NT2/D1 (cell line): Measurements from ENCODE around the gene AP4M1.

Experiments
- DNase-seq: peaks from one replicate; pipeline ENCODE4 v3.0.0-alpha.2; 2011; ENCODE audit warnings: low read depth, low spot score
- H3K27me3 ChIP-seq: 2 replicates; pipeline ENCODE4 v1.6.0; 2011; ENCODE audit warnings: mild to moderate bottlenecking; ENCODE audit not compliant: insufficient read length, insufficient read depth
- H3K36me3 ChIP-seq: 2 replicates; pipeline ENCODE4 v1.6.1; 2011; ENCODE audit warnings: mild to moderate bottlenecking, low read length, mixed read lengths; ENCODE audit not compliant: insufficient read depth, insufficient read length
- H3K4me1 ChIP-seq: 2 replicates; pipeline ENCODE4 v1.5.1; 2011; ENCODE audit not compliant: insufficient read depth, insufficient read length
- H3K4me3 ChIP-seq: 2 replicates; pipeline ENCODE4 v1.5.1; 2011; ENCODE audit warnings: low read depth; ENCODE audit not compliant: insufficient read length
- H3K9ac ChIP-seq: 2 replicates; pipeline ENCODE4 v1.6.0; 2011; ENCODE audit warnings: low read depth; ENCODE audit not compliant: insufficient read length
- H3K9me3 ChIP-seq: 2 replicates; pipeline ENCODE4 v1.5.1; 2011; ENCODE audit warnings: mild to moderate bottlenecking, low read length; ENCODE audit not compliant: insufficient read depth
- SUZ12 ChIP-seq: IDR thresholded peaks from 2 replicates; pipeline ENCODE4 v1.6.1; 2011; ENCODE audit not compliant: insufficient read length, insufficient read depth; ENCODE audit errors: extremely low read depth
- YY1 ChIP-seq: IDR thresholded peaks from 2 replicates; pipeline ENCODE4 v1.6.1; 2011; ENCODE audit not compliant: insufficient read length, insufficient read depth
- ZNF274 ChIP-seq: IDR thresholded peaks from 2 replicates; pipeline ENCODE4 v1.6.1; 2011; ENCODE audit warnings: mild to moderate bottlenecking, low read depth, low read length

Gene AP4M1, protein sequence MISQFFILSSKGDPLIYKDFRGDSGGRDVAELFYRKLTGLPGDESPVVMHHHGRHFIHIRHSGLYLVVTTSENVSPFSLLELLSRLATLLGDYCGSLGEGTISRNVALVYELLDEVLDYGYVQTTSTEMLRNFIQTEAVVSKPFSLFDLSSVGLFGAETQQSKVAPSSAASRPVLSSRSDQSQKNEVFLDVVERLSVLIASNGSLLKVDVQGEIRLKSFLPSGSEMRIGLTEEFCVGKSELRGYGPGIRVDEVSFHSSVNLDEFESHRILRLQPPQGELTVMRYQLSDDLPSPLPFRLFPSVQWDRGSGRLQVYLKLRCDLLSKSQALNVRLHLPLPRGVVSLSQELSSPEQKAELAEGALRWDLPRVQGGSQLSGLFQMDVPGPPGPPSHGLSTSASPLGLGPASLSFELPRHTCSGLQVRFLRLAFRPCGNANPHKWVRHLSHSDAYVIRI

DNA sequence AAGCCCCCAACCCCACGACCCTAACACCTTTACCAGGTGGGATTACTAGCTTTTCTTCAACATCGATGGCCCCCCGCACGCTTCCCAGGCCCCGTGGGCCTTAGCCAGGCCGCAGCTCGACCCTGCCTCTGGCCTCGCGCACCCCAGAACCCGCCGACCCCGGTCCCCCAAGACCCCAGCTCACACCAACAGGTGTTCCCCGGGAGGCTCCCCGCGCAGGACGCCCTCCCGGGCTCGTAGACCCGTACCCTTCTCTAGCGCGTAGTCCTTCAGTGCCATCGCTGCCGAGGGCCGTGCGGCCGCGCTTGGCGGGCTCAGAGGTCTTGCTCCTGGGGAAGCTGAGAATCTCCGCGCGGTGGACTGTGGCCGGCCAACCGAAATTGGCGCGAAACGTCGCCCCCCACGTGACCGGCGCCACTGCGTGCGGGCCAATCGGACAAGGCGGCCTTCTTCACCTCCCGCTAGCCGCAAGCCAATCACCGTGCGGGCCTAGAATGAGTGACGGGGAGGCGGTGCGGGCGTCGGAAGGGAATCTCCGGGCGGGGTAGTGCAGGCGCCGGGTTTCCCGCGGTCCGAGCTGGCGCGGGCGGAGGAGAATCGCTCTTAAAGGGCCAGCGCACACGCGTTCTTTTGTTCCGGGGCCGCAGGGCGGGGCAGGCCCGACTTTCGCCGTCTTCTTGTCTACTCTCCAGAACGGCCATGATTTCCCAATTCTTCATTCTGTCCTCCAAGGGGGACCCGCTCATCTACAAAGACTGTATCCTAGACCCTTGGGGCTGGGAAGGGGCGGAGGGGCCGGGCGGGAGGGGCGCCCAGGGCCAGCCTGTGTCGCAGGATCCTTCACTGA, at the start of gene AP4M1, which contains the start of gene MCM7:
AP4M1 (plus strand) TSS at position 628 of the 847 bp plus-strand sequence; CDS start at position 700, 72 bp downstream.
MCM7 (minus strand) TSS at position 382 of the 847 bp plus-strand sequence; CDS start at position 279, 103 bp downstream.
- peak; percentile 98 for DNase-seq
- H3K9ac ChIP-seq = peak within 1 kb of the TSS; percentile 100
- TF ChIP-seq YY1 (no peak), ZNF274 (no peak), SUZ12 (no peak)
- peak within 1 kb of the TSS; percentile 93 for H3K4me3 ChIP-seq
- peaks cover 63% of the 10 kb centered on the region for H3K36me3 ChIP-seq
- H3K27me3 ChIP-seq = no peaks in the 10 kb centered on the region
- no peaks in the 10 kb centered on the region for H3K9me3 ChIP-seq
- H3K4me1 ChIP-seq = peaks cover 10% of the 10 kb centered on the region

DNA sequence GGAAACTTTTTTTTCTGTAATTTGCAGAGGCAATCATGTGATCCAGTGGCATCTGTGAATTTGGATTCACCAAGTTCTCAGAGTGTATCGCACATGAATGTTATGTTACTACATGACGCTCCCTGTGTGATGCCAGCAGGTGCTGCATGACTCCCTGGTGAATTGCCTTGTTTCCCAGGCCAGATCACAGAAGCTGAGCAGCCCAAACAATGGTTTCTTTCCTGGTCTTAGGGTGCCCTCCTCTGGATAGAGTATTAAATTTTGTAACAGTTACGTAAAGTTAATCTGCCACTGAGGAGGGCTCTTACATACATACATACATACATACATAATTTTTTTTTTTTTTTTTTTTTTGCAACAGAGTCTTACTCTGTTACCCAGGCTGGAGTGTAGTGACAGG, 48.2 kb upstream of the AP4M1 start:
- Histone ChIP-seq H3K9ac (no peak overlapping the region), H3K9me3 (no peaks in the 10 kb centered on the region), H3K27me3 (no peaks in the 10 kb centered on the region), H3K4me3 (no peak overlapping the region), H3K36me3 (peaks cover 26% of the 10 kb centered on the region), H3K4me1 (peaks cover 2% of the 10 kb centered on the region)
- DNase-seq = no peak
- TF ChIP-seq SUZ12 = no peak
- no peak for TF ChIP-seq ZNF274
- no peak for TF ChIP-seq YY1

DNA sequence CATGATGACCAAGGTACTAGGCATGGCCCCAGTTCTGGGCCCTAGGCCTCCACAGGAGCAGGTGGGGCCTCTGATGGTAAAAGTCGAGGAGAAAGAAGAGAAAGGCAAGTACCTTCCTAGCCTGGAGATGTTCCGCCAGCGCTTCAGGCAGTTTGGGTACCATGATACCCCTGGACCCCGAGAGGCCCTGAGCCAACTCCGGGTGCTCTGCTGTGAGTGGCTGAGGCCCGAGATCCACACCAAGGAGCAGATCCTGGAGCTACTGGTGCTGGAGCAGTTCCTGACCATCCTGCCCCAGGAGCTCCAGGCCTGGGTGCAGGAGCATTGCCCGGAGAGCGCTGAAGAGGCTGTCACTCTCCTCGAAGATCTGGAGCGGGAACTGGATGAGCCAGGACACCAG, 44.4 kb upstream of the AP4M1 start:
- no peak overlapping the region for H3K4me3 ChIP-seq
- peaks cover 43% of the 10 kb centered on the region for H3K36me3 ChIP-seq
- TF ChIP-seq SUZ12 = no peak
- H3K27me3 ChIP-seq = no peaks in the 10 kb centered on the region
- H3K9me3 ChIP-seq = no peaks in the 10 kb centered on the region
- H3K4me1 ChIP-seq = no peaks in the 10 kb centered on the region
- DNase-seq = no peak
- no peak overlapping the region for H3K9ac ChIP-seq

DNA sequence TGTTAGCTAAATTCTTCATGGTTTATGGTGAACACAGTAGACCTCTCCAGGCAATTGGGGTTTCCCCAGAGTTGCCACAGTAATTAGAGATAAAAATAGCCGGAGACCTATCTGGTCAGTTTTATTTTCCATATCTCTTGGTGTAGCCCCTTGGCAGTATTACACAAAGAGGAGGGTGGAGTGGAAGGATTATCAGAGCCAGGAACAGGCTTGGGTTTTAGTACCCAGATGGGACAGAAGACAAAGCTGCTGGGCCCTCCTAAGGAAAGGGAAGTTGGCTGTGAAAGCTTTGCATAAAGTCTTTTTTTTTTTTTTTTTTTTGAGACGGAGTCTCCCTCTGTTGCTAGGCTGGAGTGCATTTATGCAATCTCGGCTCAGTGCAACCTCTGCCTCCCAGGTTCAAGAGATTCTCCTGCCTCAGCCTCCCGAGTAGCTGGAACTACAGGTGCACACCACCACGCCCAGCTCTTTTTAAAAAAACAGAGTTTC, 42.1 kb upstream of the AP4M1 start:
- no peaks in the 10 kb centered on the region for H3K27me3 ChIP-seq
- DNase-seq = no peak

DNA sequence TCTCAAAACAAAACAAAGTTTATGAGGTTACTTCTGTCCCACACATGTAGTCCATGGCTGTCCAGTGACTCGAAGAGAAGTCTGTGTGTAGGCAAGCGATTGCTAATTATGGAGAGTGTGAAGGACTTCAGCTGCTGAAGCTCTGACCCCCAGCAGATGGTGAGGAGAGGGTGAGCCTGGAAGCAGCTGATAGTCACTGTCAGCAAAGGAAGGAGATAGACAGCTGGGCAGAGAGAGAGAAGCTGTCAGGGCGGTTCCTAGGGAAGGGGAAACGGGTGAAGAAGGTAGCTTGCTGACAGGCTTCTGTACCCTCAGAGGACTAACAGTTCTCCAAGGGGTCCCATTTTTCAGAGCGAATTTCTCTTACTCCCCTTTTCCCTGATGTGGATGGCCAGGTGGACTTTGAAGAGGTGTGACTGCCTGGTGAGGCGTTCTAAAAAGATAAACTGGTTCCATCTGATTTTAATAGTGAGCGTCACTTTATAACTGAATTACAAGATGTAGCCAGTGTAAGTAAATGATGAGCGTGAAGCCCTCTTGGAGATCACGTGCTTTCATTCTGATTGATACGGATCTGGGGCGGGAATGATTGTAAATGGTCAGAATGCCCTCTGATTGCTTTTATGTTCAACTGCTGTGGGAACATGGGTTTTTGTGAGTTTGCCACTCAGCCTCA, 39.8 kb upstream of the AP4M1 start:
- no peak for DNase-seq

More for the DNA sequence above, 42.1 kb upstream of the AP4M1 start:
- no peaks in the 10 kb centered on the region for H3K9me3 ChIP-seq
- no peak for TF ChIP-seq YY1
- no peak for TF ChIP-seq ZNF274
- no peak for TF ChIP-seq SUZ12
- no peak overlapping the region for H3K9ac ChIP-seq
- peaks cover 52% of the 10 kb centered on the region for H3K36me3 ChIP-seq
- no peak overlapping the region for H3K4me3 ChIP-seq
- no peaks in the 10 kb centered on the region for H3K4me1 ChIP-seq

DNA sequence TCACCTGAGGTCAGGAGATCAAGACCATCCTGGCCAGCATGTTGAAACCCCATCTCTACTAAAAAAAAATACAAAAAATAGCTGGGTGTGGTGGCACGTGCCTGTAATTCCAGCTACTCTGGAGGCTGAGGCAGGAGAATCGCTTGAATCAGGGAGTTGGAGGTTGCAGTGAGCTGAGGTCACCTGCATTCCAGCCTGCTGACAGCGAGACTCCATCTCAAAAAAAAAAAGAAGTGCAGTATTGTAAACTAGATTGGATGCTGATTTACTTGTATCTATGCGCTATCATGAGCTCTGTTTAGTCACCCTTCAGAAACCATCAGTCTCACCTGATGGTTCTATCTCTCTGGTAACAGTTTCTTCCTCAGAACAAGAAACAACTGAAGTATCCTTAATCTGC, 38.1 kb upstream of the AP4M1 start:
- Histone ChIP-seq H3K9ac (no peak overlapping the region), H3K27me3 (no peaks in the 10 kb centered on the region), H3K36me3 (peaks cover 63% of the 10 kb centered on the region), H3K4me3 (no peak overlapping the region), H3K9me3 (no peaks in the 10 kb centered on the region), H3K4me1 (no peaks in the 10 kb centered on the region)
- TF ChIP-seq SUZ12 (no peak), YY1 (no peak), ZNF274 (no peak)
- DNase-seq = no peak

More for the DNA sequence above, 39.8 kb upstream of the AP4M1 start:
- Histone ChIP-seq H3K4me3 (no peak overlapping the region), H3K9ac (no peak overlapping the region), H3K9me3 (no peaks in the 10 kb centered on the region), H3K4me1 (no peaks in the 10 kb centered on the region), H3K36me3 (peaks cover 71% of the 10 kb centered on the region), H3K27me3 (no peaks in the 10 kb centered on the region)
- TF ChIP-seq YY1 (no peak), SUZ12 (no peak), ZNF274 (no peak)
